ENCODE data around the gene AKNA. TPM values are rescaled to one million over a fixed set of nuclear protein-coding genes. Genes with fewer than 3 reads are reported as not detected.

The AKNA gene
- polyA plus RNA-seq, 1 of the 3 experiments (the other 2 are of a cell fraction), result 0.84 TPM

DNA sequence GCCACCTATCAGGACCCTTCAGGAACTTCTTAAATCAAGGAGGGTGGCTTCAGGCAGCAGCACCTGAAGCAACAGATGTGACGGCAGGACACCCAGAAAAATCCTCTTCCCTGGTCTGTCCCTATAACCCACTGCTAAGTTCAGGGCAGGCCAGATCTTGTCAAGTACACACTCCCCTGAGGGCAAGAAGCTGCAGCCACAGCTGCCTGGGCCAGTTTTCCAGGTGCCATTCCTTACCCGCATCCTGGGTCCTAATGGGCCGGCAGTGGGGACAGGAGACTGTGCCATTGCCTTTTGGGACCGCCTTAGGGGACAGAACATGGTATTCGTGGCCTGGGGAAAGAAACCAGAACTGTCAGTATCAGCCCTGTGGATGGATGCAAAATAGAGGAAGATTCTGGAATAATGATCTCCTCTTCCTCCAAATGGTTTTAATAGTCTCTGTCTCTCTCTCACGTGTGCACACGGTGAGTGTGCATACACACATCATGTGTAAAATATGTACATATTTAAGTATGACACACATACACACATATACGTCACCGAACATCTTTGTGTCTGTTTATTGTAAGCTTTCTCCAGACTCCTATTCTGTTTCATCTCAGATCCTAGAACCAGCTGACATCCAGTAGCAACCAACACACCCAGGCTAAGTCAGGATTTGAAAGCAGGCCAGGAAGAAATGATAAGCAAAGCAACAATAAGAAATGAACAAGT, 44.2 kb downstream of the AKNA start (continued):
- TF ChIP-seq USF1 (IDR thresholded peaks at IDR 0.05; ENCODE audit: borderline replicate concordance, low read depth), result no peak
- TF ChIP-seq, protein P1, sequence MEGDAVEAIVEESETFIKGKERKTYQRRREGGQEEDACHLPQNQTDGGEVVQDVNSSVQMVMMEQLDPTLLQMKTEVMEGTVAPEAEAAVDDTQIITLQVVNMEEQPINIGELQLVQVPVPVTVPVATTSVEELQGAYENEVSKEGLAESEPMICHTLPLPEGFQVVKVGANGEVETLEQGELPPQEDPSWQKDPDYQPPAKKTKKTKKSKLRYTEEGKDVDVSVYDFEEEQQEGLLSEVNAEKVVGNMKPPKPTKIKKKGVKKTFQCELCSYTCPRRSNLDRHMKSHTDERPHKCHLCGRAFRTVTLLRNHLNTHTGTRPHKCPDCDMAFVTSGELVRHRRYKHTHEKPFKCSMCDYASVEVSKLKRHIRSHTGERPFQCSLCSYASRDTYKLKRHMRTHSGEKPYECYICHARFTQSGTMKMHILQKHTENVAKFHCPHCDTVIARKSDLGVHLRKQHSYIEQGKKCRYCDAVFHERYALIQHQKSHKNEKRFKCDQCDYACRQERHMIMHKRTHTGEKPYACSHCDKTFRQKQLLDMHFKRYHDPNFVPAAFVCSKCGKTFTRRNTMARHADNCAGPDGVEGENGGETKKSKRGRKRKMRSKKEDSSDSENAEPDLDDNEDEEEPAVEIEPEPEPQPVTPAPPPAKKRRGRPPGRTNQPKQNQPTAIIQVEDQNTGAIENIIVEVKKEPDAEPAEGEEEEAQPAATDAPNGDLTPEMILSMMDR (IDR thresholded peaks at IDR 0.05), result no peak
- no peak for TF ChIP-seq FOSL2 (IDR thresholded peaks at IDR 0.05; ENCODE audit: borderline replicate concordance, low read depth)
- TF ChIP-seq TAF1 (IDR thresholded peaks at IDR 0.05; ENCODE audit: borderline replicate concordance, low read depth, low read length), result no peak
- no peak for TF ChIP-seq NRF1 (IDR thresholded peaks at IDR 0.05; ENCODE audit: low read depth, low read length)

DNA sequence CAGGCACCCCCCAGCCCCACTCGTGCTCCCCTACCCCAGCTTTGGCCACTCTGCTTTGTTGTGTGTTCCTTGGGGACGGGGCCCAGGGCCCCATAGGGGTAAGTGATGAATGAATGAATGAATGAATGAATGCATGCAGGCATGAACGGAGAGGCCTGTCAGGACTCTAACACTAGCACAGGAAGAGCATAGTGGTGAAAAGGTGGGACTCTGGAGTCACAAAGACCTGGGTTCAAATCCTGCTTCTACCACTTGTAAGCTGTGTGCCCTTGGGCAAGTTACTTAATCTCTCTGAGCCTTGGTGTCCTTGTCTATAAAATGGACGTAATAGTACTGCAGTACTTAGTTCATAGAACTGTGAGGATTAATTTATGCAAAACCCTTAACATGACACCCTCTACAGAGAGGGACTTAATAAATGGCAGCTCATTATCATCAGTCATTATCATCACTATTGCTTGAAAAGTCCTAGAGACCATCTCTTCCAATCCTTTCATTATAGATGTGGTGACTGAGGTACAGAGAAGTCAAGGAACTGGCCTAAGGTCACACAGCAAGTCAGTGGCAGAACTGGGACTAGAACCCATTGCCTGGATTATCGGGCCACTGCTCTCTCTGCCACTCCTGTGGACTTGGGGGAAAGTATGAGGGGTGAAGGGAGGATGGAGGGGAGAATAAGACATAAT, 44.9 kb downstream of the AKNA start:
- H3K4me1 ChIP-seq (ENCODE audit: control insufficient read depth in 1 of 2, insufficient read depth in 2 of 2, low read depth in 1 of 2, low read length in 1 of 2), result peaks cover 0 to 6% of the 10 kb centered on the region in 2 experiments; a peak in 1 of 4 replicates
- H3K36me3 ChIP-seq (replicated peaks in 1 of 2; ENCODE audit: control insufficient read depth in 1 of 2, insufficient read depth in 2 of 2, low read length in 1 of 2), result no peaks in the 10 kb centered on the region
- H4K20me1 ChIP-seq (ENCODE audit: insufficient read depth), result no peaks in the 10 kb centered on the region
- H2AFZ ChIP-seq (ENCODE audit: low read depth), result no peak overlapping the region
- no peak for DNase-seq
- H3K9me3 ChIP-seq, result no peaks in the 10 kb centered on the region
- H3K4me2 ChIP-seq, result no peak overlapping the region
- no peak overlapping the region for H3K27ac ChIP-seq (ENCODE audit: low read depth in 2 of 2, low read length in 1 of 2)
- no peaks in the 10 kb centered on the region for H3K27me3 ChIP-seq (ENCODE audit: insufficient read depth)
- ChIA-PET POLR2A (no interaction called here), CTCF (no interaction called here)
- no peak for TF ChIP-seq TAF1 (IDR thresholded peaks at IDR 0.05; ENCODE audit: borderline replicate concordance, low read depth, low read length)
- no peak for TF ChIP-seq TEAD4 (IDR thresholded peaks at IDR 0.05; ENCODE audit: borderline replicate concordance, insufficient read depth)
- TF ChIP-seq EZH2phosphoT487 (IDR thresholded peaks at IDR 0.05; ENCODE audit: borderline replicate concordance, low read depth), result no peak
- TF ChIP-seq USF2 (IDR thresholded peaks at IDR 0.05; ENCODE audit: borderline replicate concordance, low read depth, low read length), result no peak
- TF ChIP-seq EP300 (IDR thresholded peaks at IDR 0.05; ENCODE audit: borderline replicate concordance in 1 of 2, low read depth in 1 of 2, low read length in 1 of 2), result no peak
- TF ChIP-seq IRF3 (IDR thresholded peaks at IDR 0.05; ENCODE audit: low read depth, low read length), result no peak
- TF ChIP-seq MXI1 (IDR thresholded peaks at IDR 0.05; ENCODE audit: low read depth, low read length), result no peak
- no peak for TF ChIP-seq MAX (IDR thresholded peaks at IDR 0.05; ENCODE audit: low read depth)
- TF ChIP-seq SIN3A (IDR thresholded peaks at IDR 0.05; ENCODE audit: borderline replicate concordance, low read depth, low read length), result no peak
- TF ChIP-seq NFIC (IDR thresholded peaks at IDR 0.05; ENCODE audit: borderline replicate concordance), result no peak
- no peak for TF ChIP-seq ELF1 (IDR thresholded peaks at IDR 0.05)
- TF ChIP-seq, protein P1 (IDR thresholded peaks at IDR 0.05), result no peak
- TF ChIP-seq JUND (IDR thresholded peaks at IDR 0.05), result no peak
- no peak for TF ChIP-seq TCF12 (IDR thresholded peaks at IDR 0.05)
- no peak for TF ChIP-seq SMC3 (IDR thresholded peaks at IDR 0.05; ENCODE audit: low read depth, low read length)
- H3K4me3 ChIP-seq (ENCODE audit: low read depth in 2 of 2, low read length in 1 of 2), result no peak overlapping the region
- no peaks in the 10 kb centered on the region for H3K9me2 ChIP-seq
- WGBS (ENCODE audit: low lambda C conversion rate), result 81% methylated on average over 5 of the region's 5 CpGs
- no peaks in the 10 kb centered on the region for H3F3A ChIP-seq (replicated peaks; ENCODE audit: insufficient read depth)
- H3K9ac ChIP-seq, result no peak overlapping the region
- no peaks in the 10 kb centered on the region for H3K79me2 ChIP-seq (ENCODE audit: insufficient read depth)
